ENCODE results near the gene THOC5. TPM values are rescaled to one million over a fixed set of nuclear protein-coding genes. Genes with fewer than 3 reads are reported as not detected.

The THOC5 gene
- total RNA-seq, 1 donor from 2014 or later, result 73.2 TPM

GRCh38 chr22:29530716-29531115 lies 22.8 kb downstream of the THOC5 start:
- no peaks in the 10 kb centered on the region for H3K27me3 Mint-ChIP-seq (ENCODE audit: low read depth)
- DNase-seq (ENCODE audit: low read depth, low spot score), result no peak
- no peak for TF ChIP-seq CTCF (conservative IDR thresholded peaks at IDR 0.05)
- no peak overlapping the region for H3K4me3 Mint-ChIP-seq
- no peak overlapping the region for H3K27ac Mint-ChIP-seq (ENCODE audit: unreplicated experiment)
- H3K36me3 Mint-ChIP-seq (ENCODE audit: low read depth), result peaks cover 20% of the 10 kb centered on the region
- H3K4me1 Mint-ChIP-seq, result no peaks in the 10 kb centered on the region
- H3K9me3 Mint-ChIP-seq, result no peaks in the 10 kb centered on the region

GRCh38 chr22:29528144-29528543 lies 25.4 kb downstream of the THOC5 start:
- no peaks in the 10 kb centered on the region for H3K9me3 Mint-ChIP-seq
- TF ChIP-seq CTCF (conservative IDR thresholded peaks at IDR 0.05), result no peak
- no peaks in the 10 kb centered on the region for H3K27me3 Mint-ChIP-seq (ENCODE audit: low read depth)
- no peak for DNase-seq (ENCODE audit: low read depth, low spot score)
- no peak overlapping the region for H3K27ac Mint-ChIP-seq (ENCODE audit: unreplicated experiment)
- H3K4me1 Mint-ChIP-seq, result no peaks in the 10 kb centered on the region
- peaks cover 18% of the 10 kb centered on the region for H3K36me3 Mint-ChIP-seq (ENCODE audit: low read depth)
- H3K4me3 Mint-ChIP-seq, result no peak overlapping the region

- Mint-ChIP-seq H3K4me1 (no peaks in the 10 kb centered on the region), H3K36me3 (ENCODE audit: low read depth) (peaks cover 16% of the 10 kb centered on the region), H3K27ac (ENCODE audit: unreplicated experiment) (no peak overlapping the region), H3K27me3 (ENCODE audit: low read depth) (no peaks in the 10 kb centered on the region), H3K4me3 (no peak overlapping the region), H3K9me3 (no peaks in the 10 kb centered on the region)
- peak; percentile 54 for TF ChIP-seq CTCF (conservative IDR thresholded peaks at IDR 0.05)
- DNase-seq (ENCODE audit: low read depth, low spot score), result peak; percentile 3
These were observed 28.9 kb downstream of the THOC5 start for GRCh38 chr22:29524442-29525191.

GRCh38 chr22:29523761-29524160 lies 29.8 kb downstream of the THOC5 start:
- DNase-seq (ENCODE audit: low read depth, low spot score), result no peak
- Mint-ChIP-seq H3K27ac (ENCODE audit: unreplicated experiment) (no peak overlapping the region), H3K9me3 (no peaks in the 10 kb centered on the region), H3K27me3 (ENCODE audit: low read depth) (no peaks in the 10 kb centered on the region), H3K4me1 (no peaks in the 10 kb centered on the region), H3K36me3 (ENCODE audit: low read depth) (peaks cover 16% of the 10 kb centered on the region), H3K4me3 (no peak overlapping the region)
- no peak for TF ChIP-seq CTCF (conservative IDR thresholded peaks at IDR 0.05)

- Mint-ChIP-seq H3K4me1 (no peaks in the 10 kb centered on the region), H3K27ac (ENCODE audit: unreplicated experiment) (no peak overlapping the region), H3K4me3 (no peak overlapping the region), H3K9me3 (no peaks in the 10 kb centered on the region), H3K36me3 (ENCODE audit: low read depth) (peaks cover 15% of the 10 kb centered on the region), H3K27me3 (ENCODE audit: low read depth) (no peaks in the 10 kb centered on the region)
- TF ChIP-seq CTCF (conservative IDR thresholded peaks at IDR 0.05), result no peak
- no peak for DNase-seq (ENCODE audit: low read depth, low spot score)
These were observed 32.0 kb downstream of the THOC5 start for GRCh38 chr22:29521526-29521925.
